ENCODE data around the gene GRAP.
"Not testable (repeated sequence)": the region's sequence is repeated elsewhere in the genome, so short reads cannot be mapped to it uniquely, and the experiment has no call there.

DNA sequence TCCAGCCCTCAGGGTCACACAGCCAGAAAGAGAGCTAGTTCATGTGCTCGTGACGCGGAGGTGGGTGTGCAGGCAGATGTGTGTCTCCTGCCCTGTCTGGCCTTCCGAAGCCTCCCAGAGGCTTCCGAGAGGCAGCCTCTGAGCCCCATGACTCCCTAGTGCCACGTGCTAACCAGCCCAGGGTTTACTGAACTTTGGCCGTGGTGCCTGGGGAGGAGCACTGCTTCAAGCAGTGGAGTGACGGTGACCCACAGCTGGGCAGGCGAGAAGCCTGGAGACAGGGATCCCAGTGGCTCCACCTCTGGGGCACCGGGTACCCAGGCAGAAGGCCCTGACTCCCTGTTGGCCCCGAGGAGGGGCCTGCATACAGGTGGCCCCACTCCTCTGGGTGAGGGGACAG, 18.1 kb downstream of the GRAP start:
- not testable (repeated sequence) for TF ChIP-seq BCL11A (tag by site-specific recombination; IDR thresholded peaks at IDR 0.05; ENCODE audit: low read depth); ZFP37 (tag by site-specific recombination; IDR thresholded peaks at IDR 0.05)
- TF ChIP-seq, protein P1, sequence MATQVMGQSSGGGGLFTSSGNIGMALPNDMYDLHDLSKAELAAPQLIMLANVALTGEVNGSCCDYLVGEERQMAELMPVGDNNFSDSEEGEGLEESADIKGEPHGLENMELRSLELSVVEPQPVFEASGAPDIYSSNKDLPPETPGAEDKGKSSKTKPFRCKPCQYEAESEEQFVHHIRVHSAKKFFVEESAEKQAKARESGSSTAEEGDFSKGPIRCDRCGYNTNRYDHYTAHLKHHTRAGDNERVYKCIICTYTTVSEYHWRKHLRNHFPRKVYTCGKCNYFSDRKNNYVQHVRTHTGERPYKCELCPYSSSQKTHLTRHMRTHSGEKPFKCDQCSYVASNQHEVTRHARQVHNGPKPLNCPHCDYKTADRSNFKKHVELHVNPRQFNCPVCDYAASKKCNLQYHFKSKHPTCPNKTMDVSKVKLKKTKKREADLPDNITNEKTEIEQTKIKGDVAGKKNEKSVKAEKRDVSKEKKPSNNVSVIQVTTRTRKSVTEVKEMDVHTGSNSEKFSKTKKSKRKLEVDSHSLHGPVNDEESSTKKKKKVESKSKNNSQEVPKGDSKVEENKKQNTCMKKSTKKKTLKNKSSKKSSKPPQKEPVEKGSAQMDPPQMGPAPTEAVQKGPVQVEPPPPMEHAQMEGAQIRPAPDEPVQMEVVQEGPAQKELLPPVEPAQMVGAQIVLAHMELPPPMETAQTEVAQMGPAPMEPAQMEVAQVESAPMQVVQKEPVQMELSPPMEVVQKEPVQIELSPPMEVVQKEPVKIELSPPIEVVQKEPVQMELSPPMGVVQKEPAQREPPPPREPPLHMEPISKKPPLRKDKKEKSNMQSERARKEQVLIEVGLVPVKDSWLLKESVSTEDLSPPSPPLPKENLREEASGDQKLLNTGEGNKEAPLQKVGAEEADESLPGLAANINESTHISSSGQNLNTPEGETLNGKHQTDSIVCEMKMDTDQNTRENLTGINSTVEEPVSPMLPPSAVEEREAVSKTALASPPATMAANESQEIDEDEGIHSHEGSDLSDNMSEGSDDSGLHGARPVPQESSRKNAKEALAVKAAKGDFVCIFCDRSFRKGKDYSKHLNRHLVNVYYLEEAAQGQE (tag by site-specific recombination; IDR thresholded peaks at IDR 0.05), result not testable (repeated sequence)

All from HEK293 (cell line).